K562 (cell line): ENCODE measurements around the gene LRP2. TPM values are rescaled to one million over a fixed set of nuclear protein-coding genes. Genes with fewer than 3 reads are reported as not detected.

ENCODE experiments used
- ATAC-seq: fragments of 200-7000 bp; cut with Tn5 transposase; 3 replicates; pipeline ENCODE4 v1.9.1; 2020; ENCODE audit warnings: moderate library complexity
- BruUV-seq: library from RNA; stranded (reverse); fragments of 400-500 nt; replicated peaks from 2 replicates; lab custom pipeline; 2021; lab: Mats Ljungman, UMichigan
- CTCF ChIA-PET: fragments of 300-600 bp; formaldehyde crosslinking; extraction: SDS; loops from one replicate; lab custom pipeline; 2021; ENCODE audit warnings: low intra/inter-chr PET ratio; lab: Yijun Ruan, JAX
- POLR2A ChIA-PET: fragments of 300-600, 350-650 bp; sonication (Branson Sonifier 250); formaldehyde crosslinking; extraction: SDS; loops from one replicate; lab custom pipeline; 2021; ENCODE audit warnings: antibody characterized with exemption, inconsistent platforms; lab: Yijun Ruan, JAX
- DNase-seq, 4 experiments: peaks; one replicate each; pipeline versions ENCODE4 v3.0.0 to v3.0.0-alpha.2; 2011 to 2018; ENCODE audit warnings: low spot score in 3 of 4, mixed read lengths in 3 of 4; ENCODE audit errors: extremely low read depth in 1 of 4
- FAIRE-seq: peaks from 2 replicates; lab custom pipeline; 2011; peaks lifted over from hg19 to GRCh38; lab: Jason Lieb, UNC
- H2AFZ ChIP-seq: 2 replicates; pipeline ENCODE4 v1.6.0; 2011; ENCODE audit warnings: low read depth, low read length, control low read depth, inconsistent platforms
- H3K27ac ChIP-seq: fragments of 200-600 bp; 3 replicates; pipeline ENCODE4 v1.8.0; 2011; ENCODE audit warnings: low read depth, mild to moderate bottlenecking, control low read depth, inconsistent platforms, low read length, moderate library complexity, mixed read lengths; ENCODE audit errors: extremely low read depth
- H3K27me3 ChIP-seq, 2 experiments: fragments of 300-600 bp in 1 of 2; 2 replicates in 1 of 2; 3 replicates in 1 of 2; pipeline versions ENCODE4 v1.6.0 to v1.8.0; 2011; ENCODE audit warnings: inconsistent platforms in 2 of 2, low read length in 2 of 2, mild to moderate bottlenecking in 1 of 2, mixed read lengths in 1 of 2, moderate library complexity in 1 of 2; ENCODE audit not compliant: control insufficient read depth in 2 of 2, insufficient read depth in 2 of 2
- H3K36me3 ChIP-seq: fragments of 300-600 bp; 3 replicates; pipeline ENCODE4 v1.8.0; 2011; ENCODE audit warnings: mild to moderate bottlenecking, low read length, inconsistent platforms; ENCODE audit not compliant: control insufficient read depth, insufficient read depth
- H3K4me1 ChIP-seq, 2 experiments: fragments of 200-600 bp in 1 of 2; replicated peaks in 1 of 2; 2 replicates in 1 of 2; 3 replicates in 1 of 2; pipeline versions ENCODE4 v1.5.1 to v1.8.0; 2011; ENCODE audit warnings: inconsistent platforms in 2 of 2, low read length in 2 of 2, mild to moderate bottlenecking in 1 of 2, mixed read lengths in 1 of 2, moderate library complexity in 1 of 2; ENCODE audit not compliant: control insufficient read depth in 2 of 2, insufficient read depth in 2 of 2
- H3K4me2 ChIP-seq: 2 replicates; pipeline ENCODE4 v1.6.1; 2011; ENCODE audit warnings: low read length, control low read depth, inconsistent platforms, mixed read lengths; ENCODE audit not compliant: insufficient read depth
- H3K4me3 ChIP-seq: fragments of 200-600 bp; sonication (generic), shearing (Covaris generic); 2 replicates; pipeline ENCODE4 v1.5.1; 2016; ENCODE audit warnings: control low read depth, inconsistent platforms
- H3K79me2 ChIP-seq: fragments of 200-600 bp; 3 replicates; pipeline ENCODE4 v1.8.0; 2011; ENCODE audit warnings: low read length, inconsistent platforms; ENCODE audit not compliant: control insufficient read depth, insufficient read depth
- H3K9ac ChIP-seq, 2 experiments: 2 replicates each; pipeline versions ENCODE4 v1.6.0 to v1.6.1; 2011; ENCODE audit warnings: low read depth in 2 of 2, low read length in 2 of 2, control low read depth in 1 of 2, inconsistent platforms in 1 of 2, mild to moderate bottlenecking in 1 of 2, mixed read lengths in 1 of 2; ENCODE audit not compliant: insufficient read depth in 1 of 2
- H3K9me1 ChIP-seq: one replicate; pipeline ENCODE4 v1.6.0; 2011; ENCODE audit warnings: inconsistent platforms, mild to moderate bottlenecking, low read length, moderate library complexity; ENCODE audit not compliant: control insufficient read depth, insufficient read depth
- H3K9me3 ChIP-seq: replicated peaks from 2 replicates; pipeline ENCODE4 v1.5.1; 2011; ENCODE audit warnings: low read depth, low read length, inconsistent platforms; ENCODE audit not compliant: control insufficient read depth, insufficient read depth
- H4K20me1 ChIP-seq: replicated peaks from 2 replicates; pipeline ENCODE4 v1.6.1; 2011; ENCODE audit warnings: low read length, inconsistent platforms, mixed read lengths; ENCODE audit not compliant: control insufficient read depth, insufficient read depth
- E2F5 ChIP-seq: sonication (generic); formaldehyde crosslinking; IDR thresholded peaks from 2 replicates; pipeline ENCODE4 v1.8.0; 2022; ENCODE audit warnings: mild to moderate bottlenecking, missing genetic modification reagents
- ELK1 ChIP-seq: sonication (generic); formaldehyde crosslinking; IDR thresholded peaks from 2 replicates; pipeline ENCODE4 v1.8.1; 2022; ENCODE audit warnings: missing genetic modification reagents
- ELK3 ChIP-seq: fragments of 450-650 bp; formaldehyde crosslinking; IDR thresholded peaks from 2 replicates; pipeline ENCODE4 v1.4.0; 2020; ENCODE audit warnings: mild to moderate bottlenecking
- ESRRA ChIP-seq: fragments of 450-650 bp; IDR thresholded peaks from 2 replicates; pipeline ENCODE4 v1.6.1; 2014; ENCODE audit warnings: low read depth, mild to moderate bottlenecking, moderate library complexity, borderline replicate concordance
- KAT8 ChIP-seq: fragments of 450-650 bp; IDR thresholded peaks from 2 replicates; pipeline ENCODE4 v1.6.1; 2016; ENCODE audit warnings: low read depth, mild to moderate bottlenecking
- MLX ChIP-seq, 2 experiments: fragments of 450-650 bp in 1 of 2; sonication (generic) in 1 of 2; formaldehyde crosslinking; conservative IDR thresholded peaks; 2 replicates each; pipeline versions ENCODE4 v1.4.0 to v1.8.1; 2020 to 2022; ENCODE audit warnings: mild to moderate bottlenecking in 1 of 2, missing genetic modification reagents in 1 of 2
- MYBL2 ChIP-seq, 2 experiments: fragments of 450-650 bp in 1 of 2; sonication (generic) in 1 of 2; formaldehyde crosslinking in 1 of 2; IDR thresholded peaks; 2 replicates each; pipeline versions ENCODE4 v1.6.1 to v1.8.1; 2017 to 2022; ENCODE audit warnings: borderline replicate concordance in 1 of 2, inconsistent platforms in 1 of 2, low read depth in 1 of 2, mild to moderate bottlenecking in 1 of 2, missing genetic modification reagents in 1 of 2, moderate library complexity in 1 of 2
- SRSF1 ChIP-seq: fragments of 200-400 bp; formaldehyde crosslinking; IDR thresholded peaks from 2 replicates; pipeline ENCODE4 v1.6.1; 2017; ENCODE audit warnings: mild to moderate bottlenecking, low read depth, low read length, moderate library complexity
- USF2 ChIP-seq: sonication (generic); formaldehyde crosslinking; IDR thresholded peaks from 2 replicates; pipeline ENCODE4 v1.5.0; 2020; ENCODE audit warnings: missing genetic modification reagents
- WGBS: fragments of 100-300 bp; shearing (Covaris generic); methylation state at CpG from one replicate; pipeline ENCODE4 v1.1.6; 2016; ENCODE audit warnings: low coverage, mixed read lengths; ENCODE audit not compliant: insufficient coverage; ENCODE audit errors: missing lambda C conversion rate; 5-methylcytosine and 5-hydroxymethylcytosine counted together
- in situ Hi-C: fragments of 300-500 bp; cut with MboI; formaldehyde crosslinking; loops from 4 replicates; pipeline ENCODE4 v1.15.0; 2018; ENCODE audit warnings: inconsistent platforms, mixed read lengths
- intact Hi-C: fragments of 100-400 bp; cut with micrococcal nuclease; formaldehyde crosslinking; loops from 2 replicates; pipeline ENCODE4 v1.14.2; 2022
- polyA plus RNA-seq, 8 experiments: library from polyadenylated mRNA; depleted of rRNA in 4 of 8; stranded (reverse) in 5 of 8; unstranded in 3 of 8; fragments of >200 nt; fragmentation: Nextera tagmentation in 2 of 8; fragmentation: Illumina TruSeq in 1 of 8; extraction: Ambion mirVana in 2 of 8; extraction: Trizol in 1 of 8; gene quantifications; 2 replicates each; pipeline versions ENCODE4 v1.2.1 to v1.2.3, GENCODE V29; 2011 to 2014; ENCODE audit warnings: inconsistent platforms in 1 of 8, missing spikeins in 1 of 8
- total RNA-seq, 7 experiments: library from RNA; depleted of rRNA in 6 of 7; stranded (reverse); fragments of >200 nt in 6 of 7; fragmentation: Illumina TruSeq in 2 of 7; extraction: Trizol in 2 of 7; gene quantifications; 2 replicates each; pipeline versions ENCODE4 v1.2.1 to v1.2.3, GENCODE V29; 2011 to 2021; ENCODE audit warnings: low replicate concordance in 1 of 7

Gene LRP2
- total and polyA plus RNA-seq, 9 of the 15 experiments (the other 6 are each of a cell fraction or from before 2014, with no cell fraction given), result 0.04 to 0.18 (median 0.11) TPM; not detected in 1

- intact Hi-C loops (no loop called here), in situ Hi-C loops (no loop called here)
- Histone ChIP-seq H4K20me1 (no peaks in the 10 kb centered on the region), H3K27ac (no peak overlapping the region), H3K9ac (no peak overlapping the region), H3K9me3 (no peaks in the 10 kb centered on the region), H3K4me2 (no peak overlapping the region), H3K4me3 (no peak overlapping the region), H3K79me2 (no peaks in the 10 kb centered on the region), H3K9me1 (no peaks in the 10 kb centered on the region), H3K36me3 (no peaks in the 10 kb centered on the region), H3K27me3 (peaks cover 17 to 33% of the 10 kb centered on the region in 2 experiments), H2AFZ (no peak overlapping the region), H3K4me1 (no peaks in the 10 kb centered on the region; a peak in 1 of 5 replicates)
- no peak for TF ChIP-seq ESRRA
- no peak for TF ChIP-seq KAT8
- no peak for TF ChIP-seq ELK3
- TF ChIP-seq MYBL2 (IDR thresholded peaks at IDR 0.05; ENCODE audit: low read depth), result no peak
- no peak for TF ChIP-seq MYBL2 (CRISPR knock-in tag; IDR thresholded peaks at IDR 0.05; ENCODE audit: borderline replicate concordance)
- TF ChIP-seq E2F5 (CRISPR knock-in tag), result no peak
- TF ChIP-seq SRSF1, result no peak
- TF ChIP-seq USF2 (CRISPR knock-in tag), result no peak
- no peak for TF ChIP-seq ELK1 (CRISPR knock-in tag)
- no peak for TF ChIP-seq MLX (CRISPR knock-in tag; conservative IDR thresholded peaks at IDR 0.05)
- FAIRE-seq (no peak), DNase-seq (no peak), ATAC-seq (no peak)
- WGBS, result 0% methylated on average over 2 of the region's 2 CpGs
- no TSS peak for BruUV-seq
- POLR2A ChIA-PET, result interaction anchor here (1.0 to 1.6 kb wide), 3 partner anchors 9 to 18 kb away, joined by 3 to 4 read pairs (median 3); no protein-coding TSS in a partner anchor
- CTCF ChIA-PET, result no interaction called here
Observed at GRCh38 chr2:169172151-169172735, 190.1 kb downstream of the LRP2 start.
